CD4-positive, alpha-beta T cell treated with Interleukin-15 for 1 hour (primary cell): Measurements from ENCODE around the gene KRTAP19-4.
"Not testable (repeated sequence)": the region's sequence is repeated elsewhere in the genome, so short reads cannot be mapped to it uniquely, and the experiment has no call there.

Experiments used
- DNase-seq: peaks from one replicate; pipeline ENCODE4 v3.0.0-alpha.2; 2020

Gene KRTAP19-4

GRCh38 chr21:30497065-30497464 lies at the start of gene KRTAP19-4:
Gene KRTAP19-4, minus strand, starts transcription at chr21:30497165. Its CDS starts 55 bp downstream, at chr21:30497110.
- DNase-seq, result no peak

GRCh38 chr21:30541764-30542163 lies 44.8 kb upstream of the KRTAP19-4 start, which contains the start of gene KRTAP19-6:
Gene KRTAP19-6, minus strand, starts transcription at chr21:30541864. Its CDS starts 31 bp downstream, at chr21:30541833.
- DNase-seq, result no peak

GRCh38 chr21:30518876-30519275 lies 21.9 kb upstream of the KRTAP19-4 start:
- DNase-seq, result no peak

GRCh38 chr21:30515681-30516080 lies 18.7 kb upstream of the KRTAP19-4 start:
- no peak for DNase-seq

GRCh38 chr21:30505621-30506205 lies 8.7 kb upstream of the KRTAP19-4 start:
- not testable (repeated sequence) for DNase-seq

- no peak for DNase-seq
Measured at GRCh38 chr21:30502041-30502440, 5.1 kb upstream of the KRTAP19-4 start, which contains the start of gene KRTAP19-5. Gene KRTAP19-5, minus strand, starts transcription at chr21:30502141. Its CDS starts 51 bp downstream, at chr21:30502090.

- no peak for DNase-seq
Measured at GRCh38 chr21:30491963-30492428, 5.0 kb downstream of the KRTAP19-4 start, which contains the start of gene KRTAP19-3. Gene KRTAP19-3, minus strand, starts transcription at chr21:30492013. Its CDS starts 56 bp downstream, at chr21:30491957.

GRCh38 chr21:30487336-30487735 lies 9.6 kb downstream of the KRTAP19-4 start, which contains the start of gene KRTAP19-2:
Gene KRTAP19-2, minus strand, starts transcription at chr21:30487436. Its CDS starts 88 bp downstream, at chr21:30487348.
- DNase-seq, result no peak

- no peak for DNase-seq
Measured at GRCh38 chr21:30486180-30486579, 10.8 kb downstream of the KRTAP19-4 start.

- no peak for DNase-seq
Measured at GRCh38 chr21:30482130-30482529, 14.8 kb downstream of the KRTAP19-4 start.

GRCh38 chr21:30480145-30480544 lies 16.8 kb downstream of the KRTAP19-4 start, which contains the start of gene KRTAP19-1:
Gene KRTAP19-1, minus strand, starts transcription at chr21:30480367. Its CDS starts 50 bp downstream, at chr21:30480317.
- DNase-seq, result no peak

- DNase-seq, result no peak
Measured at GRCh38 chr21:30479259-30479658, 17.7 kb downstream of the KRTAP19-4 start.

- DNase-seq, result no peak
Measured at GRCh38 chr21:30478004-30478403, 19.0 kb downstream of the KRTAP19-4 start.

- no peak for DNase-seq
Measured at GRCh38 chr21:30468900-30469714, 27.9 kb downstream of the KRTAP19-4 start.

- no peak for DNase-seq
Measured at GRCh38 chr21:30463713-30464112, 33.3 kb downstream of the KRTAP19-4 start.

GRCh38 chr21:30448514-30448913 lies 48.5 kb downstream of the KRTAP19-4 start:
- DNase-seq, result no peak

- DNase-seq, result no peak
Measured at GRCh38 chr21:30447056-30447455, 49.9 kb downstream of the KRTAP19-4 start.
